Testis (tissue), 3 donors: ENCODE measurements around the gene LGALS12. TPM values are rescaled to one million over a fixed set of nuclear protein-coding genes. Genes with fewer than 3 reads are reported as not detected.

Experiments
- DNase-seq: peaks from one replicate; pipeline ENCODE4 v3.0.0-alpha.2; 2019
- H3K27ac ChIP-seq, 2 donors: fragments of 200-600 bp; sonication (generic); one replicate each; pipeline ENCODE4 v1.5.1; 2019
- H3K27me3 ChIP-seq: fragments of 200-600 bp; sonication (generic); one replicate; pipeline ENCODE4 v1.5.1; 2019
- H3K36me3 ChIP-seq: fragments of 200-600 bp; sonication (generic); one replicate; pipeline ENCODE4 v1.5.1; 2017; ENCODE audit warnings: low read depth; ENCODE audit errors: missing control alignments
- H3K4me1 ChIP-seq: fragments of 200-600 bp; sonication (generic); one replicate; pipeline ENCODE4 v1.5.1; 2019
- H3K4me3 ChIP-seq, 2 donors: fragments of 200-600 bp; sonication (generic); one replicate each; pipeline ENCODE4 v1.5.1; 2017 to 2019
- H3K9me3 ChIP-seq: fragments of 200-600 bp; sonication (generic); one replicate; pipeline ENCODE4 v1.5.1; 2017
- POLR2A ChIP-seq: fragments of 450-650 bp; IDR thresholded peaks from one replicate; pipeline ENCODE4 v1.6.1; 2017; ENCODE audit warnings: antibody characterized with exemption, mild to moderate bottlenecking, moderate library complexity
- WGBS, 2 donors: methylation state at CpG; one replicate each; pipeline ENCODE4 v1.1.5; 2018; 5-methylcytosine and 5-hydroxymethylcytosine counted together
- intact Hi-C: fragments of 100-400 bp; cut with DNase I; formaldehyde crosslinking; loops from one replicate; pipeline ENCODE4 v1.15.1; 2023; ENCODE audit warnings: low total_unique reads
- polyA plus RNA-seq: library from polyadenylated mRNA; stranded (reverse); fragments of 350-450 nt; fragmentation: Illumina TruSeq; extraction: RNeasy Lipid Tissue Mini Kit (QIAGEN cat#74804); gene quantifications from one replicate; pipeline ENCODE4 v1.2.3, GENCODE V29; 2014; ENCODE audit warnings: low read depth, low replicate concordance; ENCODE audit not compliant: insufficient read depth
- total RNA-seq, 2 donors: library from RNA; depleted of rRNA; stranded (reverse); fragments of >200 nt; gene quantifications; one replicate each; pipeline ENCODE4 v1.2.3, GENCODE V29; 2016
- TF ChIP-seq, protein P1 (sequence below), 3 experiments: fragments of 450-650 bp in 2 of 3; fragments of 200-600 bp in 1 of 3; sonication (generic) in 1 of 3; IDR thresholded peaks; one replicate each; pipeline ENCODE4 v1.5.1; 2016 to 2019; ENCODE audit warnings: antibody characterized with exemption in 3 of 3, mild to moderate bottlenecking in 2 of 3, moderate library complexity in 1 of 3

LGALS12 gene
- total and polyA plus RNA-seq, 3 donors from 2014 or later = 0.37 TPM; not detected in 2

- TF ChIP-seq, protein P1, sequence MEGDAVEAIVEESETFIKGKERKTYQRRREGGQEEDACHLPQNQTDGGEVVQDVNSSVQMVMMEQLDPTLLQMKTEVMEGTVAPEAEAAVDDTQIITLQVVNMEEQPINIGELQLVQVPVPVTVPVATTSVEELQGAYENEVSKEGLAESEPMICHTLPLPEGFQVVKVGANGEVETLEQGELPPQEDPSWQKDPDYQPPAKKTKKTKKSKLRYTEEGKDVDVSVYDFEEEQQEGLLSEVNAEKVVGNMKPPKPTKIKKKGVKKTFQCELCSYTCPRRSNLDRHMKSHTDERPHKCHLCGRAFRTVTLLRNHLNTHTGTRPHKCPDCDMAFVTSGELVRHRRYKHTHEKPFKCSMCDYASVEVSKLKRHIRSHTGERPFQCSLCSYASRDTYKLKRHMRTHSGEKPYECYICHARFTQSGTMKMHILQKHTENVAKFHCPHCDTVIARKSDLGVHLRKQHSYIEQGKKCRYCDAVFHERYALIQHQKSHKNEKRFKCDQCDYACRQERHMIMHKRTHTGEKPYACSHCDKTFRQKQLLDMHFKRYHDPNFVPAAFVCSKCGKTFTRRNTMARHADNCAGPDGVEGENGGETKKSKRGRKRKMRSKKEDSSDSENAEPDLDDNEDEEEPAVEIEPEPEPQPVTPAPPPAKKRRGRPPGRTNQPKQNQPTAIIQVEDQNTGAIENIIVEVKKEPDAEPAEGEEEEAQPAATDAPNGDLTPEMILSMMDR (IDR thresholded peaks at IDR 0.05) = no peak
- TF ChIP-seq POLR2A = no peak
- Histone ChIP-seq H3K36me3 (no peaks in the 10 kb centered on the region), H3K27ac (peak overlapping the region; percentile 56 to 93), H3K4me3 (peak overlapping the region; percentile 48 to 71), H3K27me3 (no peaks in the 10 kb centered on the region), H3K9me3 (no peaks in the 10 kb centered on the region), H3K4me1 (peaks cover 26% of the 10 kb centered on the region)
- intact Hi-C loops = loop anchor here (10.0 kb wide), 1 partner anchor 145 kb away; no protein-coding TSS in a partner anchor
- 31 to 33% methylated on average over 3 of the region's 3 CpGs for WGBS, 2 donors
- DNase-seq = peak; percentile 49
These were observed 16.0 kb upstream of the LGALS12 start for GRCh38 chr11:63489879-63490278.

- DNase-seq = peak; percentile 71
- WGBS, 2 donors = 2 to 9% methylated on average over 23 to 58 of the region's 60 CpGs
- no peaks in the 10 kb centered on the region for H3K27me3 ChIP-seq
- H3K4me3 ChIP-seq = peak within 1 kb of the TSS; percentile 48 to 71
- TF ChIP-seq POLR2A = no peak
- TF ChIP-seq, protein P1 (IDR thresholded peaks at IDR 0.05) = no peak
- intact Hi-C loops = no loop called here
- H3K36me3 ChIP-seq = no peaks in the 10 kb centered on the region
- H3K9me3 ChIP-seq = no peaks in the 10 kb centered on the region
- peaks cover 27% of the 10 kb centered on the region for H3K4me1 ChIP-seq
- peak within 1 kb of the TSS; percentile 56 to 93 for H3K27ac ChIP-seq
These were observed 15.2 kb upstream of the LGALS12 start, which contains the start of gene PLAAT5 for GRCh38 chr11:63490551-63491239. TSS of gene PLAAT5 (minus strand) at chr11:63491167. CDS start at chr11:63491034, 133 bp downstream.

GRCh38 chr11:63491240-63491587 is 14.7 kb upstream of the LGALS12 start:
- no peak for TF ChIP-seq POLR2A
- TF ChIP-seq, protein P1 (IDR thresholded peaks at IDR 0.05) = no peak
- 0 to 1% methylated on average over 13 of the region's 13 CpGs for WGBS, 2 donors
- intact Hi-C loops = no loop called here
- Histone ChIP-seq H3K27ac (peak overlapping the region; percentile 56 to 93), H3K9me3 (no peaks in the 10 kb centered on the region), H3K4me1 (peaks cover 27% of the 10 kb centered on the region), H3K4me3 (peak overlapping the region; percentile 48 to 71), H3K36me3 (no peaks in the 10 kb centered on the region), H3K27me3 (no peaks in the 10 kb centered on the region)
- DNase-seq = no peak

DNA sequence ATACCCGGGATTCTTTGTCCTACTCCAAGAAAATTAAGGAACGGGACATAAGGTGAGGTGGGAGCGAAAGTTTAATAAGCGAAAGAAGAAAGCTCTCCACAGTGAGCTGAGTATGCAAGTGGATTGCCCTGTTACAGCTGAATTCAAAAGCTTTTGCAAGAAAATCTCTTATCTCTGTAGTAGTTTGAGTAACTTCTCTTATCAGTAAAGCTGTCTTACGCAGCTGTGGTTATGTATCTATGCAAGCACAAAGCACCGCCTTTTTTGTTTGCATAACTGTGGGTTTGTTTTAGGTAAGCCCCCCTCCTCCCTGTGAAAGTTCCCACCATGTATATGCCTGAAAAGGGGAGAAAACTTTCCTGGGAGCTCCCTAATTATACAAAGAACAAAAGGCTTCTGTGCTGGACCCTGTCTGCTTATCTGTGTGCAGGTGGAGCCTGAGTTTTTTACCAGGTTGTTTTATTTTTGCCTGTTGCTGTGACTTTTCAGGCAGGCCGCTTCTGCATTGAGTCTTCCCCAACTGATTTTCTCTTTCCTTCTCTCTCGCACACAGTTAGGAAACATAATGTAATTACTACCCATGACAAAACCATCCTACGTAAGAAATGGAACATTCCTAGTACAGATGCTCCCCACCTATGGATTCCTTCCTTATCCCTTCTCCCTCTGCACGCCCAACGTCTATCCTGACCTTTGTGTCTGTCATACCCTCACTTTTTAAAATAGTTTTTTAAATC is 14.1 kb upstream of the LGALS12 start:
- TF ChIP-seq POLR2A = no peak
- TF ChIP-seq, protein P1 (IDR thresholded peaks at IDR 0.05) = no peak
- intact Hi-C loops = no loop called here
- Histone ChIP-seq H3K27ac (peak overlapping the region; percentile 56 to 93), H3K36me3 (no peaks in the 10 kb centered on the region), H3K4me3 (peak overlapping the region; percentile 48 to 71), H3K9me3 (no peaks in the 10 kb centered on the region), H3K4me1 (peaks cover 27% of the 10 kb centered on the region), H3K27me3 (no peaks in the 10 kb centered on the region)
- peak; percentile 65 for DNase-seq
- WGBS, 2 donors = 24 to 27% methylated on average over 11 of the region's 11 CpGs
